HG03108 (cell line): Measurements from ENCODE around the gene SLC22A25.
"Not testable (repeated sequence)": the region's sequence is repeated elsewhere in the genome, so short reads cannot be mapped to it uniquely, and the experiment has no call there.

Source experiments
- ATAC-seq: cut with Tn5 transposase; IDR thresholded peaks from one replicate; pipeline ENCODE4 v1.9.1; 2021; ENCODE audit warnings: moderate library complexity; ENCODE audit not compliant: unreplicated experiment

Gene SLC22A25

DNA sequence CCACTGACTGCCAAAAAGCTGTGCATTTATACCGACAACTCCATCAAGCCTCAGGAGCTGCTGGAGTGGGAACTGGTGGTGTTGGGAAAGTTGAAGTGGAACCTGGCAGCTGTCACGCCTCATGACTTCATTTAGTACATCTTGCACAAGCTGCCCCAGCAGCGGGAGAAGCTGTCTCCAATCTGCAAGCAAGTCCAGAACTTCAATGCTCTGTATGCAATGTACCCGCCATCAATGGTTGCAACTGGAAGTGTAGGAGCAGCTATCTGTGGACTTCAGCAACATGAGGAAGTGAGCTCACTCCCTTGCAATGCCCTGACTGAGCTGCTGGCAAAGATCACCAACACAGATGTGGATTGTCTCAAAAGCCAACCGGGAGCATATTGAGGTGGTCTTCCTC is at the start of gene SLC22A25:
TSS of gene SLC22A25 (minus strand) at position 67 of the 400 bp plus-strand sequence. CDS start 13,947 bp downstream, outside the sequence.
- ATAC-seq = no peak

DNA sequence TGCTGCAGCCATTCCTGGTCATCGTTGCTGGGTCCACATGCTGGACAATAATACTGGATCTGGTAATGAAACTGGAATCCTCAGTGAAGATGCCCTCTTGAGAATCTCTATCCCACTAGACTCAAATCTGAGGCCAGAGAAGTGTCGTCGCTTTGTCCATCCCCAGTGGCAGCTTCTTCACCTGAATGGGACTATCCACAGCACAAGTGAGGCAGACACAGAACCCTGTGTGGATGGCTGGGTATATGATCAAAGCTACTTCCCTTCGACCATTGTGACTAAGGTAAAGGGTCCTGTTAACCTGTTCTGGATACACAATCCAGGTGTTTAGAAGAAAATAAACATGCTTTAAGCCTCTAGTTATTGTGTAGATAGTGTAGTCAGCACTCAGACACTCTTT is 46.9 kb upstream of the SLC22A25 start:
- ATAC-seq = no peak

- no peak for ATAC-seq
Observed at GRCh38 chr11:63289658-63290057, 46.3 kb upstream of the SLC22A25 start.

DNA sequence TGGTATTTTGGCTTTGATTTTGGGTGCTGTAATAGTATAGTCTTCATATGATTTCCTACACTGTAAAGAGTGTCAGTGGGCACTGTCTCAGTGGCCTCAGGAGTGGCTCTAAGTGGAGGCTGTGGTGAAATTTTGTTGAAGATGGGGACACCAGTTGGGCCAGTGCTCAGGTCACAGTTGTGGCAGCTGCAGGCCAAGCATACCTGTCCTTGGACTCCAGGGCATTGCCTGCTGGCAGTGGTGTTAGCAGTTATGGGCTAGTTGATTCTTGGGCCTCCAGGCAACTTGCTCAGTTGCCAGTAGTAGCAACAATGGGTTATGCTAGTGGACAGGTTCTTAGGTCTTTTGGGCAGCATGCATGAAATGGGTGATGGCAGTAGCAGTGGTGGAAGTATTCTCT is 39.2 kb upstream of the SLC22A25 start:
- ATAC-seq = no peak

- no peak for ATAC-seq
Observed at GRCh38 chr11:63280920-63281319, 37.5 kb upstream of the SLC22A25 start.

GRCh38 chr11:63277345-63277943 is 34.0 kb upstream of the SLC22A25 start:
- no peak for ATAC-seq

- ATAC-seq = no peak
Observed at GRCh38 chr11:63274776-63275175, 31.4 kb upstream of the SLC22A25 start.

- no peak for ATAC-seq
Observed at GRCh38 chr11:63273685-63274084, 30.3 kb upstream of the SLC22A25 start.

- no peak for ATAC-seq
Observed at GRCh38 chr11:63262547-63262946, 19.1 kb upstream of the SLC22A25 start.

DNA sequence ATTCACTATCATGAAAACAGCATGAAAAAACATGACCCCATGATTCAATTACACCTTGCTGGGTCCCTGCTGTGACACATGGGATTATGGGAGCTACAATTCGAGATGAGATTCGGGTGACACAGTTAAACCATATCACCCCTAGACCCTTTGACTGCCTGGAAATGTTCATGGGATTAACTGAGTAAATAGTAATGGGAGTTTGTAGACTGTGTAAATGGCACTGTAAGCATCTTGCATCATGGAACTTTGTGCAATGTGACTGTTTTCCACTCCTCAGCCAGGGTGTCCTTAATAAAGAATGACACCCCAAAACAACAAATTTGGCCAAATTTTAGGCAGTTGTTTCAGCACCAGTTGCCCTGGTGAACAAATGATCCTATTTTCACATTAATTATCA is 7.9 kb upstream of the SLC22A25 start:
- ATAC-seq = no peak

GRCh38 chr11:63250162-63251050 is 7.0 kb upstream of the SLC22A25 start:
- ATAC-seq = no peak

GRCh38 chr11:63248966-63249365 is 5.6 kb upstream of the SLC22A25 start:
- ATAC-seq = no peak

GRCh38 chr11:63247237-63248002 is 4.0 kb upstream of the SLC22A25 start:
- not testable (repeated sequence) for ATAC-seq

- ATAC-seq = no peak
Observed at GRCh38 chr11:63246045-63246444, 2.6 kb upstream of the SLC22A25 start.

GRCh38 chr11:63244862-63245261 is 1.5 kb upstream of the SLC22A25 start:
- ATAC-seq = no peak

DNA sequence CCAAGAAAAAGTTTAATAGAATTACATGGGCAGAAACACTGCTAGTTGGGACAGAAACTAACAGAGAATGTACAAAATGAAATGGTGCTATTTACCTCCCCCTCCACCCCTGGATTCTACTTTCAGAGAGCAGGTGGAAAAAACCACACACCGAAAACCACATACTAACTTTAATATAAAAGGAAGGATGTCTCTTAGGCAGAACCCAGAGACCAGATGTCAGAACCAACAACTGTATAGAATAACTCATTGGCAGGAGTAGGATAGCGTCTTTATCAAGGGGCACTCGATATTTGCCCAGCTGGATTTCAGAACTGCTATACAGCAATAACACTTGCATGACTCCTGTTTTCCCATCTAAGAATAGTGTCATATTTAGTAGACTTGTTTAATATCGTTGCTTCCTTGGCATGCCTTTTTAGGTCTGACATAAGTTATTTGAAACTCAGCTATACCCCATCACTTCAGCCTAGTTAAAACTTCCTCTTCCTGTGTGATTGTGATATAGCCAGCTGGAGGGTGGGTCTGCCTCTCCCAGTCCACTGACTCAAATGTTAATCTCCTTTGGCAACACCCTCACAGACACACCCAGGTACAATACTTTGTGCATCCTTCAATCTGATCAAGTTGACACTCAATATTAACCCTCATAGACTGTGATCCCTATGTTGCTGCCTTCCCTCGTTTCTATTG is 1.2 kb downstream of the SLC22A25 start:
- no peak for ATAC-seq

- ATAC-seq = no peak
Observed at GRCh38 chr11:63240791-63241379, 2.5 kb downstream of the SLC22A25 start.

DNA sequence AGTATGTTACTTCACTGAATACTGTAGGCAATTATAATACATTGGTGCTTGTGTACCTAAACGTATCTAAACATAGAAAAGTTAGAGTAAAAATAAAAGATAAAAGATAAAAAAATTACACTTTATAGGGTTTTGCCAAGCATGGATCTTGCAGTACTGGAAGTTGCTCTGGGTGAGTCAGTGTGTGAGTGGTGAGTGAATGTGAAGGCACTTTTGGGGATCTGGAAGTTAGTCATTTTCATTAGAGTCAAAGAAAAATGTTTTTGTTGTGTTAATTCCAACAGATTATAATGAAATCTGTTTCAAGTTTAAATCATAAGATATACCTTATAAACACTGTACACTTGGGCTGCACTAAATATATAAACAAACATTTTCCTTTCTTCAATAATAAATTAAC is 3.3 kb downstream of the SLC22A25 start:
- no peak for ATAC-seq

DNA sequence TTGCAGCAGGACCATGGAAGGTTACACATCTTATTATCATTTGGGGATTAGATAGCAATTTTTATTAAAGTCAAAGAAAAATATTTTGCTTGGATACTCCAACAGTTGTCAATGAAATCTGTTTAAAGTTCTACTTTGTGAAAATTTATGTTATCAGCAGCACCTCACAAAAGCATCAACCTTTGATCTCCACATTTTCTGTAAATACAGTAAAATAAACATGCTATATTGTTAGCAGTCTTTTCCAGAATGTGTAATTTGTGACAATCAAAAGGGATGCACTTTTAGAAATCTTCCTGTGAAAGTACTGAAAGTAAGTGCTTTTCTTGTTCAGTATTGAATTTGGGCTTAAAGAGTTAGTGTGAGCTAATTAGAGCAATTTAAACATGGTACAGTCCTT is 4.1 kb downstream of the SLC22A25 start:
- no peak for ATAC-seq

GRCh38 chr11:63237413-63237812 is 6.0 kb downstream of the SLC22A25 start:
- ATAC-seq = no peak
